Measurements from ENCODE around the gene TBX1. TPM values are rescaled to one million over a fixed set of nuclear protein-coding genes. Genes with fewer than 3 reads are reported as not detected.

The TBX1 gene
- total RNA-seq, 3 donors from 2014 or later (not counting 1 experiment from before 2014, with no cell fraction given), result 2.0 to 4.6 (median 3.2) TPM

GRCh38 chr22:19731361-19732135, 29.0 kb upstream of the TBX1 start:
- H3K9me3 ChIP-seq (ENCODE audit: control insufficient read depth, insufficient read depth, low read length), result no peaks in the 10 kb centered on the region
- WGBS (ENCODE audit: insufficient coverage), result 69% methylated on average over 15 of the region's 21 CpGs
- peaks cover 2% of the 10 kb centered on the region for H3K27me3 ChIP-seq (ENCODE audit: control insufficient read depth, insufficient read depth, low read length)
- H3K36me3 ChIP-seq (ENCODE audit: control insufficient read depth, insufficient read depth, low read length), result no peaks in the 10 kb centered on the region
- H3K4me1 ChIP-seq (ENCODE audit: control insufficient read depth, insufficient read depth, low read length), result peaks cover 10% of the 10 kb centered on the region
- no peak overlapping the region for H3K27ac ChIP-seq (ENCODE audit: low read length)
- Mint-ChIP-seq H3K9me3 (no peaks in the 10 kb centered on the region), H3K4me1 (peaks cover 0 to 6% of the 10 kb centered on the region in 2 donors), H3K27me3 (ENCODE audit: low read depth in 2 of 2) (peaks cover 0 to 8% of the 10 kb centered on the region in 2 donors), H3K27ac (no peak overlapping the region), H3K4me3 (no peak overlapping the region), H3K36me3 (no peaks in the 10 kb centered on the region)
- no peak overlapping the region for H3K4me3 ChIP-seq (ENCODE audit: low read length)
- ATAC-seq (no peak), DNase-seq (no peak)
- intact Hi-C loops (cut with micrococcal nuclease), result no loop called here
- no peak for TF ChIP-seq CTCF (IDR thresholded peaks at IDR 0.05)

- no peak overlapping the region for H3K4me3 ChIP-seq (ENCODE audit: low read length)
- H3K27me3 ChIP-seq (ENCODE audit: control insufficient read depth, insufficient read depth, low read length), result peaks cover 2% of the 10 kb centered on the region
- no peak overlapping the region for H3K27ac Mint-ChIP-seq
- H3K4me1 Mint-ChIP-seq, result peaks cover 0 to 6% of the 10 kb centered on the region in 2 donors
- no peaks in the 10 kb centered on the region for H3K9me3 Mint-ChIP-seq
- H3K9me3 ChIP-seq (ENCODE audit: control insufficient read depth, insufficient read depth, low read length), result no peaks in the 10 kb centered on the region
- intact Hi-C loops (cut with micrococcal nuclease), result no loop called here
- 93% methylated on average over 8 of the region's 10 CpGs for WGBS (ENCODE audit: insufficient coverage)
- peaks cover 0 to 8% of the 10 kb centered on the region in 2 donors for H3K27me3 Mint-ChIP-seq (ENCODE audit: low read depth in 2 of 2)
- DNase-seq (no peak), ATAC-seq (no peak)
- peaks cover 10% of the 10 kb centered on the region for H3K4me1 ChIP-seq (ENCODE audit: control insufficient read depth, insufficient read depth, low read length)
- H3K27ac ChIP-seq (ENCODE audit: low read length), result no peak overlapping the region
- H3K4me3 Mint-ChIP-seq, result no peak overlapping the region
- no peaks in the 10 kb centered on the region for H3K36me3 ChIP-seq (ENCODE audit: control insufficient read depth, insufficient read depth, low read length)
- H3K36me3 Mint-ChIP-seq, result no peaks in the 10 kb centered on the region
- TF ChIP-seq CTCF (IDR thresholded peaks at IDR 0.05), result no peak
These were observed 28.0 kb upstream of the TBX1 start for GRCh38 chr22:19732403-19733113.

GRCh38 chr22:19733755-19734154, 26.8 kb upstream of the TBX1 start:
- peaks cover 0 to 6% of the 10 kb centered on the region in 2 donors for H3K4me1 Mint-ChIP-seq
- H3K9me3 Mint-ChIP-seq, result no peaks in the 10 kb centered on the region
- intact Hi-C loops (cut with micrococcal nuclease), result no loop called here
- no peak overlapping the region for H3K4me3 Mint-ChIP-seq
- H3K36me3 Mint-ChIP-seq, result no peaks in the 10 kb centered on the region
- H3K4me3 ChIP-seq (ENCODE audit: low read length), result no peak overlapping the region
- H3K36me3 ChIP-seq (ENCODE audit: control insufficient read depth, insufficient read depth, low read length), result no peaks in the 10 kb centered on the region
- H3K27ac ChIP-seq (ENCODE audit: low read length), result no peak overlapping the region
- no peaks in the 10 kb centered on the region for H3K9me3 ChIP-seq (ENCODE audit: control insufficient read depth, insufficient read depth, low read length)
- 84% methylated on average over 5 of the region's 5 CpGs for WGBS (ENCODE audit: insufficient coverage)
- no peak for ATAC-seq
- peaks cover 10% of the 10 kb centered on the region for H3K4me1 ChIP-seq (ENCODE audit: control insufficient read depth, insufficient read depth, low read length)
- no peak for DNase-seq
- peaks cover 2% of the 10 kb centered on the region for H3K27me3 ChIP-seq (ENCODE audit: control insufficient read depth, insufficient read depth, low read length)
- H3K27me3 Mint-ChIP-seq (ENCODE audit: low read depth in 2 of 2), result peaks cover 0 to 8% of the 10 kb centered on the region in 2 donors
- TF ChIP-seq CTCF (IDR thresholded peaks at IDR 0.05), result no peak
- H3K27ac Mint-ChIP-seq, result no peak overlapping the region
